ENCODE data around the gene RAD9A. TPM values are rescaled to one million over a fixed set of nuclear protein-coding genes. Genes with fewer than 3 reads are reported as not detected.

Gene RAD9A
- total RNA-seq, 1 donor from 2014 or later = 49.4 TPM

DNA sequence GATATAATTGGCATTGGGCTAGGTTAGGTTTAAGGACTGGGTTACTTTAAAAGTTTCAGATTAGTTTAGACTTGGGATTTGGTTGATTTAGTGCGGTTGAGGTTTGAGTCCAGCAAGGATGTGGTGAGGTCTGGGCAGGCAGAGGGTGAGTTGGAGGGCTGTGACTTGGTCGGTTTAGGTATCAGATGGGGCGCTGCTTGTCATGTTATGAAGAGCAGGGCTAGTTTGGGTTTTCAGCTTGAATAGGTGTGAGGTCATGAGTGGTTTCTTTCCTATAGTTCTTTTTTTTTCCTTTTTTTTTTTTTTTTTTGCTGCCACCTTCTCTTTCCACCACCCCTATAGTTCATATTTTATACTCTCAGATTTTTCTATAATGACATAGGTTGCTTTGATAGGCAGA, 23.2 kb upstream of the RAD9A start:
- Mint-ChIP-seq H3K4me1 (peaks cover 22% of the 10 kb centered on the region), H3K27me3 (ENCODE audit: low read depth) (peaks cover 22% of the 10 kb centered on the region), H3K4me3 (peak overlapping the region; percentile 18), H3K9me3 (no peaks in the 10 kb centered on the region), H3K36me3 (ENCODE audit: low read depth) (no peaks in the 10 kb centered on the region), H3K27ac (ENCODE audit: unreplicated experiment) (no peak overlapping the region)
- DNase-seq (ENCODE audit: low read depth, low spot score) = no peak
- TF ChIP-seq, protein P1, sequence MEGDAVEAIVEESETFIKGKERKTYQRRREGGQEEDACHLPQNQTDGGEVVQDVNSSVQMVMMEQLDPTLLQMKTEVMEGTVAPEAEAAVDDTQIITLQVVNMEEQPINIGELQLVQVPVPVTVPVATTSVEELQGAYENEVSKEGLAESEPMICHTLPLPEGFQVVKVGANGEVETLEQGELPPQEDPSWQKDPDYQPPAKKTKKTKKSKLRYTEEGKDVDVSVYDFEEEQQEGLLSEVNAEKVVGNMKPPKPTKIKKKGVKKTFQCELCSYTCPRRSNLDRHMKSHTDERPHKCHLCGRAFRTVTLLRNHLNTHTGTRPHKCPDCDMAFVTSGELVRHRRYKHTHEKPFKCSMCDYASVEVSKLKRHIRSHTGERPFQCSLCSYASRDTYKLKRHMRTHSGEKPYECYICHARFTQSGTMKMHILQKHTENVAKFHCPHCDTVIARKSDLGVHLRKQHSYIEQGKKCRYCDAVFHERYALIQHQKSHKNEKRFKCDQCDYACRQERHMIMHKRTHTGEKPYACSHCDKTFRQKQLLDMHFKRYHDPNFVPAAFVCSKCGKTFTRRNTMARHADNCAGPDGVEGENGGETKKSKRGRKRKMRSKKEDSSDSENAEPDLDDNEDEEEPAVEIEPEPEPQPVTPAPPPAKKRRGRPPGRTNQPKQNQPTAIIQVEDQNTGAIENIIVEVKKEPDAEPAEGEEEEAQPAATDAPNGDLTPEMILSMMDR (conservative IDR thresholded peaks at IDR 0.05) = no peak

- DNase-seq (ENCODE audit: low read depth, low spot score) = no peak
- H3K27me3 Mint-ChIP-seq (ENCODE audit: low read depth) = peaks cover 26% of the 10 kb centered on the region
- H3K36me3 Mint-ChIP-seq (ENCODE audit: low read depth) = no peaks in the 10 kb centered on the region
- H3K9me3 Mint-ChIP-seq = no peaks in the 10 kb centered on the region
- peaks cover 27% of the 10 kb centered on the region for H3K4me1 Mint-ChIP-seq
- TF ChIP-seq, protein P1 (conservative IDR thresholded peaks at IDR 0.05) = no peak
- H3K4me3 Mint-ChIP-seq = peak overlapping the region; percentile 33
- H3K27ac Mint-ChIP-seq (ENCODE audit: unreplicated experiment) = no peak overlapping the region
Measured at GRCh38 chr11:67369275-67369674, 22.5 kb upstream of the RAD9A start.

GRCh38 chr11:67369801-67370284, 21.9 kb upstream of the RAD9A start:
- peak overlapping the region; percentile 27 for H3K27ac Mint-ChIP-seq (ENCODE audit: unreplicated experiment)
- peak overlapping the region; percentile 51 for H3K4me3 Mint-ChIP-seq
- peaks cover 32% of the 10 kb centered on the region for H3K27me3 Mint-ChIP-seq (ENCODE audit: low read depth)
- H3K36me3 Mint-ChIP-seq (ENCODE audit: low read depth) = no peaks in the 10 kb centered on the region
- TF ChIP-seq, protein P1 (conservative IDR thresholded peaks at IDR 0.05) = no peak
- H3K4me1 Mint-ChIP-seq = peaks cover 31% of the 10 kb centered on the region
- DNase-seq (ENCODE audit: low read depth, low spot score) = no peak
- no peaks in the 10 kb centered on the region for H3K9me3 Mint-ChIP-seq

GRCh38 chr11:67370351-67371076, 21.3 kb upstream of the RAD9A start:
- Mint-ChIP-seq H3K4me3 (peak overlapping the region; percentile 78), H3K9me3 (no peaks in the 10 kb centered on the region), H3K4me1 (peaks cover 31% of the 10 kb centered on the region), H3K27ac (ENCODE audit: unreplicated experiment) (peak overlapping the region; percentile 43), H3K36me3 (ENCODE audit: low read depth) (no peaks in the 10 kb centered on the region), H3K27me3 (ENCODE audit: low read depth) (peaks cover 35% of the 10 kb centered on the region)
- no peak for DNase-seq (ENCODE audit: low read depth, low spot score)
- TF ChIP-seq, protein P1 (conservative IDR thresholded peaks at IDR 0.05) = no peak

GRCh38 chr11:67371189-67371910, 20.4 kb upstream of the RAD9A start:
- H3K4me1 Mint-ChIP-seq = peaks cover 26% of the 10 kb centered on the region
- TF ChIP-seq, protein P1 (conservative IDR thresholded peaks at IDR 0.05) = peak; percentile 58

More at GRCh38 chr11:67371189-67371910, 20.4 kb upstream of the RAD9A start:
- H3K27me3 Mint-ChIP-seq (ENCODE audit: low read depth) = peaks cover 39% of the 10 kb centered on the region
- H3K27ac Mint-ChIP-seq (ENCODE audit: unreplicated experiment) = no peak overlapping the region
- DNase-seq (ENCODE audit: low read depth, low spot score) = no peak
- H3K4me3 Mint-ChIP-seq = peak overlapping the region; percentile 88
- H3K36me3 Mint-ChIP-seq (ENCODE audit: low read depth) = no peaks in the 10 kb centered on the region
- H3K9me3 Mint-ChIP-seq = no peaks in the 10 kb centered on the region
